ENCODE results near the gene ABL1.

The ABL1 gene

GRCh38 chr9:130914417-130915095 lies 79.5 kb downstream of the ABL1 start:
- DNase-seq, result no peak

GRCh38 chr9:130915096-130915447 lies 80.0 kb downstream of the ABL1 start:
- no peak for DNase-seq

GRCh38 chr9:130917168-130917960 lies 82.3 kb downstream of the ABL1 start:
- DNase-seq, result no peak

- peak in 1 of 56 donors; percentile 18 for DNase-seq
Measured at GRCh38 chr9:130918101-130918825, 83.2 kb downstream of the ABL1 start.

GRCh38 chr9:130918826-130919558 lies 83.9 kb downstream of the ABL1 start:
- peak in 38 of 56 donors; percentile 6 to 71 (median 40) for DNase-seq

- DNase-seq, result no peak
Measured at GRCh38 chr9:130919559-130920145, 84.6 kb downstream of the ABL1 start.

GRCh38 chr9:130920233-130920632 lies 85.2 kb downstream of the ABL1 start:
- no peak for DNase-seq

GRCh38 chr9:130920762-130921299 lies 85.8 kb downstream of the ABL1 start:
- no peak for DNase-seq

- no peak for DNase-seq
Measured at GRCh38 chr9:130921300-130921988, 86.4 kb downstream of the ABL1 start.

- DNase-seq, result no peak
Measured at GRCh38 chr9:130921989-130922892, 87.2 kb downstream of the ABL1 start.

GRCh38 chr9:130922893-130923610 lies 88.0 kb downstream of the ABL1 start:
- DNase-seq, result no peak

GRCh38 chr9:130923611-130924447 lies 88.8 kb downstream of the ABL1 start:
- DNase-seq, result no peak

GRCh38 chr9:130924448-130924788 lies 89.4 kb downstream of the ABL1 start:
- DNase-seq, result no peak

- no peak for DNase-seq
Measured at GRCh38 chr9:130925050-130925678, 90.1 kb downstream of the ABL1 start.

GRCh38 chr9:130927338-130927737 lies 92.3 kb downstream of the ABL1 start:
- no peak for DNase-seq

GRCh38 chr9:130927995-130928900 lies 93.2 kb downstream of the ABL1 start:
- peak in 2 of 56 donors; percentile 18 to 24 for DNase-seq
